Activated T-helper 17 cell treated with anti-CD3 and anti-CD28 coated beads, Interleukin-2, amount 50 U/mL, for 72 hours (primary cell): ENCODE results near the gene BICRAL. TPM values are rescaled to one million over a fixed set of nuclear protein-coding genes. Genes with fewer than 3 reads are reported as not detected.
"Not testable (repeated sequence)": the region's sequence is repeated elsewhere in the genome, so short reads cannot be mapped to it uniquely, and the experiment has no call there.

ENCODE experiments used
- ATAC-seq: fragments of 150-1000 bp; cut with Tn5 transposase; replicated peaks from 2 replicates; pipeline ENCODE4 v1.10.0; 2021; ENCODE audit warnings: mild to moderate bottlenecking, moderate library complexity
- H3K27ac Mint-ChIP-seq: one replicate; pipeline ENCODE4 v1.8.0; 2022; ENCODE audit warnings: mixed read lengths
- H3K27me3 Mint-ChIP-seq: one replicate; pipeline ENCODE4 v1.8.0; 2022; ENCODE audit warnings: mixed read lengths
- H3K36me3 Mint-ChIP-seq: one replicate; pipeline ENCODE4 v1.8.0; 2022; ENCODE audit warnings: low read depth, mild to moderate bottlenecking, mixed read lengths
- H3K4me1 Mint-ChIP-seq: one replicate; pipeline ENCODE4 v1.8.0; 2022; ENCODE audit warnings: mixed read lengths
- H3K4me3 Mint-ChIP-seq: one replicate; pipeline ENCODE4 v1.8.0; 2022; ENCODE audit warnings: mild to moderate bottlenecking, mixed read lengths
- H3K9me3 Mint-ChIP-seq: one replicate; pipeline ENCODE4 v1.8.0; 2022; ENCODE audit warnings: mixed read lengths
- total RNA-seq, 2 donors: library from RNA; stranded (reverse); gene quantifications; one replicate each; pipeline ENCODE4 v1.2.3, GENCODE V29; 2022

BICRAL gene
- total RNA-seq, 2 donors from 2014 or later: 16.7 to 19.3 TPM

DNA sequence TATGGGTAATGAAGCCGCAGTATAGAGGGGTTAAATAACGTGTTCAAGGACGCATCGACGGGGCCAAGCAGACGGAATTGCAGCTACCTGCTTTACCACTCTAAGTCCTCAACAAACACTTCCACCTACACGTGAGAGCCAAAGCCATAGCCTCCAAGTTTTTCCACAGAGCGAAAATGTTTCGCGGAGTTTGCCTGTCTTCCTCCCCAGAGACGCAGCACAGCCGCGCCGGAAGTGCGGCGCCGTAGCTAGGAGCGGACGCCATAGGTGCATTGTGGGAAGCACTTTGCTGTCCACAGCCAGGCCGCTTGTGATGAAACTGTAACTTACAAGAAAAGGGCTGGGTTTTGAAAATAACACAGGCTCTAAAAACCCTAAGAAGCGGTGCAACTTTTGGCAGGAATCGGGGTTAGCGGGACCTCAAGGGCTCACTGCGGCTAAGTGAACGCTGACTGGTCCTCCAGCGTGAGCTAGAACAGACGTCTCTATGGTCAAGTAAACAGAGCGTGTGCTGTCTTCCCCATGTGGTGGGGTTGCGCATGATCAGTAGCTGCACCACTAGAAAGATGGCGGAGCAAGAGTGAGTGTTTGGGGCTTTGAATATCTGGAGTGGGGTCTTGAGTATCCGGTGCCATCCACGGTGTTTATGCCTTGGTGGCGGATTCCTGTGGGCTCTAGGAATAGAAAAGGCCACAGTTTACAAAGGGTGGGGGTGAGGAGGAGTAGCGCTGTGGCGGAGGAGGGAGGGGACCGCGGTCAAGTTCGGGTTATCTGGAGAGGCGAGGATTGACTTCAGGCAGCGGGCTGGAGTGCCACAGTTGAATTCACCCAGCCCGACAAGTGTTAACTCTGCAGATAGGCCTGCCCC is 97.8 kb downstream of the BICRAL start, which contains the start of gene RPL7L1:
TSS of gene RPL7L1 (plus strand) at position 245 of the 868 bp plus-strand sequence. CDS start at position 540, 295 bp downstream.
- Mint-ChIP-seq H3K27ac (peak within 1 kb of the TSS; percentile 98), H3K4me1 (peaks cover 6% of the 10 kb centered on the region), H3K36me3 (peaks cover 51% of the 10 kb centered on the region), H3K27me3 (no peaks in the 10 kb centered on the region), H3K9me3 (no peaks in the 10 kb centered on the region), H3K4me3 (peak within 1 kb of the TSS; percentile 90)
- peak; percentile 96 for ATAC-seq

DNA sequence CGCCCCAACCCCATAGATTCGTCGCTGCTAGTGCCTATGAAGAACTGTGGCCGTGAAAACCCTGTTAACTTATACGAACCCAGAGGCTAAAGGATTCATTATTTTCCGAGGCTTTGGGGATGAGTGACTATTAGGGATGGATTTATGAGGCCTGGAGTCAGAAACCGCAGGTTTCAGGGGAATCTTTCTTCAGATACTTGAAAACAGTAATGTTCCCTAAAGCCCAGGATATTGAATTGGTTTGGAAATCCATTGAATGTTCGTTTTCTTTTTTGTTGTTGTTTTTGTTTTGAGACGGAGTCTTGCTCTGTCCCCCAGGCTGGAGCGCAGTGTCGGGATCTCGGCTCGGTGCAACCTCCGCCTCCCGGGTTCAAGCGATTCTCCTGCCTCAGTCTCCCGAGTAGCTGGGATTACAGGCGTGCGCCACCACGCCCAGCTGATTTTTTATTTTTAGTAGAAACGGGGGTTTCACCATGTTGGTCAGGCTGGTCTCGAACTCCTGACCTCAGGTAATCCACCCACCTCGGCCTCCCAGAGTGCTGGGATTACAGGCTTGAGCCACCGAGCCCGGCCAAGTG is 98.5 kb downstream of the BICRAL start:
- peak overlapping the region; percentile 98 for H3K27ac Mint-ChIP-seq
- not testable (repeated sequence) for H3K27me3 Mint-ChIP-seq, H3K4me1 Mint-ChIP-seq, H3K9me3 Mint-ChIP-seq, ATAC-seq
- H3K4me3 Mint-ChIP-seq: peak overlapping the region; percentile 90
- peaks cover 59% of the 10 kb centered on the region for H3K36me3 Mint-ChIP-seq

DNA sequence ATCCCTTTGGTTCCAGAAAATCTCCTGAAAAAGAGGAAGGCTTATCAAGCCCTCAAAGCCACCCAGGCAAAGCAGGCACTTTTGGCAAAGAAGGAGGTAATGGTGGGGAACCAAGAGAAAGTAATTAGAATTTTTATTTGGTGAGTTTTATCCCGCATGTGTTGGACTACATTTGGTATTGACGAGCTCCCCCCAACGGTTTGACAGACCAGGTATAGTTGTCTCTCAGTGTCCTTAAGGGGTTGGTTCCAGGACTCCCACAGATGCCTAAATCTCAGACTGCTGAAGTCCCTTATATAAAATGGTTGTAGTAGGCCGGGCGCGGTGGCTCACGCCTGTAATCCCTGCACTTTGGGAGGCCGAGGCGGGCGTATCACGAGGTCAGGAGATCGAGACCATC is 99.0 kb downstream of the BICRAL start:
- Mint-ChIP-seq H3K36me3 (peaks cover 64% of the 10 kb centered on the region), H3K4me3 (peak overlapping the region; percentile 90), H3K27ac (peak overlapping the region; percentile 98)
- not testable (repeated sequence) for H3K9me3 Mint-ChIP-seq, H3K4me1 Mint-ChIP-seq, ATAC-seq, H3K27me3 Mint-ChIP-seq

DNA sequence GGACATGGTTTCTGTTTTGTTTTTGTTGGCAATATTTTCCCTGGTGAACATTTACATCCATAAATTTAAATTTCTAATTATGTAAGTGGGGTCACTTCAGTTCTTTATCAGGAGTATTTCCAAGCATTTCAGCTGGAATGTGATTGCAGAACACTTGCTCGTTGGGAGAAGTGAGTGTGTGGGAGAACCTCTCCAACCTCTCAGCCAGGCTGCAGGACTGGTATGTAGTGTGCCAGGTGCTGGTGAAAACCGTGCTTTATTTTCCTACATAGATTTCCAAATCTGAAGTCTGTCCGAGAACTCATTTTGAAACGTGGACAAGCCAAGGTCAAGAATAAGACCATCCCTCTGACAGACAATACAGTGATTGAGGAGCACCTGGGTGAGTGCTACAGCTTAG is 103.8 kb downstream of the BICRAL start:
- H3K27ac Mint-ChIP-seq: no peak overlapping the region
- H3K36me3 Mint-ChIP-seq: peaks cover 91% of the 10 kb centered on the region
- no peaks in the 10 kb centered on the region for H3K27me3 Mint-ChIP-seq
- no peak overlapping the region for H3K4me3 Mint-ChIP-seq
- no peak for ATAC-seq
- peaks cover 6% of the 10 kb centered on the region for H3K4me1 Mint-ChIP-seq
- H3K9me3 Mint-ChIP-seq: no peaks in the 10 kb centered on the region

DNA sequence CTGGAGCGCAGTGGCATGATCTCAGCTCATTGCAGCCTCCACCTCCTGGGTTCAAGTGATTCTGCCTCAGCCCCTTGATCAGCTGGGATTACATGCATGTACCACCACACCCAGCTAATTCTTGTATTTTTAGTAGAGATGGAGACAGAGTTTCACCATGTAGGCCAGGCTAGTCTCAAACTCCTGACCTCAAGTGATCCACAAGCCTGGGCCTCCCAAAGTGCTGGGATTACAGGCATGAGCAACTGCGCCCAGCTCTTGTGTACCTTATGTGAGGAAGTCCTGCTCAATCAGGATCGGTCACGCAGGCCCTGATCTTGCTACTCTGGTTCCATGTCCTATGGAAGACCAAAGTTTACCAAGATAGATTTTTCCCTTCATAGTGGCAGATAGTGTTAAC is 106.3 kb downstream of the BICRAL start:
- not testable (repeated sequence) for H3K9me3 Mint-ChIP-seq, H3K4me1 Mint-ChIP-seq, H3K27ac Mint-ChIP-seq, H3K27me3 Mint-ChIP-seq, H3K4me3 Mint-ChIP-seq, ATAC-seq
- H3K36me3 Mint-ChIP-seq: peaks cover 72% of the 10 kb centered on the region

DNA sequence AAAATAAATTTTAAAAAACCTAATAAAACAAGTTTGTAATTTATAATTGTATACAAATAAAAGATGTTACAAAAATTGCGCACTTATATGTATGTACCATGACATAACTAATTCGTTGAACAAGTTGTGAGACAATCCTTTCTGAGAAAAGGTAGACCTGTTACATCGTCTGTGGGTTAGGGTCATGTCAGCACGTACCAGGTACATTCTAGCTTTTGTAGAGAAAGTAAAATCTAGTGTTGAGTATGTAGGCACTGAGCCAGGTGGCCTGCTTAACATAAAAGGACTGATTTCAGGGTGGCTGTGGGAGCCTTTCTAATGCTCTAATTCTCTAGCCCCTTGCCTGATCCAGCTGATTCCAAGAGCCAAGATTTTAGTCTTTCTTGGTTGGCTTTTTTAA is 108.0 kb downstream of the BICRAL start:
- H3K4me1 Mint-ChIP-seq: no peaks in the 10 kb centered on the region
- H3K27ac Mint-ChIP-seq: peak overlapping the region; percentile 88
- H3K9me3 Mint-ChIP-seq: no peaks in the 10 kb centered on the region
- H3K4me3 Mint-ChIP-seq: peak overlapping the region; percentile 92
- peaks cover 56% of the 10 kb centered on the region for H3K36me3 Mint-ChIP-seq
- peak; percentile 13 for ATAC-seq
- H3K27me3 Mint-ChIP-seq: no peaks in the 10 kb centered on the region

DNA sequence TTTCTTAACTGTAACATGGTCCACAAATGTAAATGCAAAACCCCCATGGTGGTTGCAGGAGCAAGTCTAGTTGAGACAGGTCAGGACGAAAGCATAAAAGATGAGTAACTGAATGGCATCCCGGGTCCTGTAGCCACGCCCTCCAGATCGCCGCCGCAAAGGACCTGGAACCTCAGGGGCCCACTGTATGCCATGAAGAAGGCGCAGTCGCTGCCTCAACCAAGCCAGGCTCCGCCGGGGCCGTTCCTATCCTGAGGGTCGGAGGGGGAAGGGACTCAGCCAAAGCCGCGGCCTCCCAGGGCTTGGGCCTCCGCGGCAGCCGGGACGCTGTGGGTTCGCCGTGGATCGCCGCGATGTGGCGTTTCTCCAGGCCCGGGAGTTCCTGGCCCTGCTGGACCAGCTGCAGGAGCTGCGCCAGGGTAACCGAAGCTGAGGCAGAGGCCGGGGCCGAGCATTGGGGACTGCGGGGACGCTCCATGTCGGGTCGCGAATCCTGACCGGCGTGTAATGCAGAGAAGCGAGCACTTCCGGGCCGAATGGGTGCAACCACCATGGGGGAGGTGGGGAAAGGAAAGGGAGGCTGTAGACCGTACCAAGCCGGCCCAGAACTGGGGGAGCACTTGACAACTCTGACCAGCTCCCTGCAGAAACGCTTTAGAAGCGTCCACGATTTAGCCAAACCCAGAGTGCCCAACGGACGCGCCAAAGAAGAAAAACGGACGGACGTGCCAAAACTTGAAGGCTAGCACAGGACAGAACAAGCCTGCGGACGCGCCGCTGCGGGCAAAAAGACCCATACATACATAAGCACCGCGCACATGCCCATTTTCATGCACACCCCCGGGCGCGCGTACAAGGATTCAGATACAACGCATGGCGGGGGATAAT is 108.7 kb downstream of the BICRAL start:
- peak; percentile 95 for ATAC-seq
- peak overlapping the region; percentile 88 for H3K27ac Mint-ChIP-seq
- no peaks in the 10 kb centered on the region for H3K9me3 Mint-ChIP-seq
- peaks cover 48% of the 10 kb centered on the region for H3K36me3 Mint-ChIP-seq
- H3K27me3 Mint-ChIP-seq: no peaks in the 10 kb centered on the region
- peak overlapping the region; percentile 92 for H3K4me3 Mint-ChIP-seq
- no peaks in the 10 kb centered on the region for H3K4me1 Mint-ChIP-seq

DNA sequence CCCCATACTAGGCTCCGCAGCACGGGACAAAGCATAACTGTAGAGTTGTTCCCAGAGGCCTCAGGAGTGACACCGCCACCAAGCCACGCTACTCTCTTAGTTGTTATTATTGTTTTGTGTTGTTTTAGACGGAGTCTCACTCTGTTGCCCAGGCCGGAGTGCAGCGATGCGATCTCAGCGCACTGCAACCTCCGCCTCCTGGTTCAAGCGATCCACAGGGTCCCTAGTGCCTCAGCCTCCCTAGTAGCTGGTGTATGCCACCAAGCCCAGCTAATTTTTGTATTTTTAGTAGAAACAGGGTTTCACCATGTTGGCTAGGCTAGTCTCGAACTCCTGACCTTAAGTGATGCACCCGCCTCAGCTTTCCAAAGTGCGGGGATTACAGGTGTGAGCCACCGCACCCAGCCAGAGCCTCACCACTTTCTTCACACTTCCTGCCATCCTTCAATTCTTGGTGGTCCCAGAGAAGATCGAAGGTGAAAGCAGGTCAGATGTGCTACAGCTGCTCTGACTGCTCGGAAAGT is 109.4 kb downstream of the BICRAL start:
- Mint-ChIP-seq H3K4me1 (no peaks in the 10 kb centered on the region), H3K27ac (peak overlapping the region; percentile 88), H3K9me3 (no peaks in the 10 kb centered on the region), H3K4me3 (peak overlapping the region; percentile 92), H3K36me3 (peaks cover 41% of the 10 kb centered on the region), H3K27me3 (no peaks in the 10 kb centered on the region)
- no peak for ATAC-seq

DNA sequence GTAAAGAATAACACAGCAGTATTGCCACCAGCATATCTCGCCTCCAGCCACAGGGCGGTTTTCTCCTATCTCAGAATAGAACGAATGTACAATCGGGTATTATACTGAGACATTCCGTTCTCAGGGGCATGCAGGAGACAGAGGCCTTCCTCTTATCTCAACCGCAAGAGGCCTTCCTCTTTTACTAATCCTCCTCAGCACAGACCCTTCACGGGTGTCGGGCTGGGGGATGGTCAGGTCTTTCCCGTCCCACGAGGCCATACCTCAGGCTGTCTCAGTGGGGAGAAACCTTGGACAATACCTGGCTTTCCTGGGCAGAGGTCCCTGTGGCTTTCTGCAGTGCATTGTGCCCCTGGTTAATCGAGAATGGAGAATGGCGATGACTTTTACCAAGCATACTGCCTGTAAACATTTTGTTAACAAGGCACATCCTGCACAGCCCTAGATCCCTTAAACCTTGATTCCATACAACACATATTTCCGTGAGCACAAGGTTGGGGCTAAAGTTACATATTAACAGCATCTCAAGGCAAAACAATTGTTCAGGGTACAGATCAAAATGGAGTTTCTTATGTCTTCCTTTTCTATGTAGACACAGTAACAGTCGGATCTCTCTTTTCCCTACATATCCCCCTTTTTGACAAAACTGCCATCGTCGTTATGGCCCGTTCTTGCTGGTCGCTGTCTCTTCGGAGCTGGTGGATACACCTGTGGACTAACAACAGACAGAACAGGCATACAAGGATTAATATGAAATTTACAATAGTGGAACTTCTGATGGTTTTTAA is 112.4 kb downstream of the BICRAL start:
- not testable (repeated sequence) for H3K4me1 Mint-ChIP-seq, H3K9me3 Mint-ChIP-seq, H3K27ac Mint-ChIP-seq, H3K27me3 Mint-ChIP-seq, H3K4me3 Mint-ChIP-seq, ATAC-seq
- peaks cover 15% of the 10 kb centered on the region for H3K36me3 Mint-ChIP-seq

DNA sequence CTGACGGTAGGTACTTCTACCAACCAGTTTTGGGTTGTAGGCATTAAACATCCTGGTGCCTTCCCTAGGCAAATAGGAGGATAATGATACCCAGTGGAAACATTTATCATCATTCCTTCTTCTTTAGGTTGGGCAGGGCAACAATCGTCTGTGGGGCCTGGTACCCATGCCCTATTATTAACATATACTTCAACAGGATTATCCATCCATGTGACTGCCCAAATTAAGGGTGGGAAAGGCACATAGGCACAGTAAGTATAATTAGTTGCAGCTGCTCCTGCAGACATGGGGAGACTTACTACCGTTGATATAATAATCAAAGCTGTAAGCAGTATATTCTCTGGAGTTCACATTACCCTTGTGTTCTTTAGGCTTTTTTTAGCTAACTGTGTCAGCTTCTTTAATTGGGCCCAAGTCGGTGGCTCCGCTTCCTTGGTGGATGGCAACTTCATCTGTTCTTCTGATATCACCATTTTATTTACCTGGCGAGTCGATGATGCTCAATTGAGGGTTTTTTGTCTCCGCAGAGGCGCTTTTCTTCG is 114.4 kb downstream of the BICRAL start:
- Mint-ChIP-seq H3K36me3 (no peaks in the 10 kb centered on the region), H3K9me3 (no peaks in the 10 kb centered on the region), H3K27ac (no peak overlapping the region), H3K4me1 (peaks cover 1% of the 10 kb centered on the region), H3K27me3 (no peaks in the 10 kb centered on the region), H3K4me3 (no peak overlapping the region)
- ATAC-seq: no peak

DNA sequence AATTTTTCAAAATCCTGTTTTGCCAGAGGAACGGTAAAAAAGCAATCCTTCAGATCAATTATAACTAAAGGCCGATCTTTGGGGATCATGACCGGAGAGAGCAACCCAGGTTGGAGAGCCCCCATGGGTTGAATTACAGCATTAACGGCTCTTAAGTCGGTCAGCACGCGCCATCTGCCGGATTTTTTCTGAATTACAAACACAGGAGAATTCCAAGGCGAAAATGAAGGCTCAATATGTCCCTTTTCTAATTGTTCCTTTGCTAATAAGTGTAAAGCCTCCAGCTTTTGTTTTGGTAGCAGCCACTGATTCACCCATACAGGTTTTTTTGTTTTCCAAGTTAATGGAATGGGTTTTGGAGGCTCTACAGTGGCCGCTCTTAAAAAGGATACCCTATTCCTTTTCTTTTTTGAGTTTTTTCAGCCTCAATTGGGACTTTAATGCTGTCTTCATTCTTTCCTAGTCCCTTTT is 117.1 kb downstream of the BICRAL start:
- no peaks in the 10 kb centered on the region for H3K27me3 Mint-ChIP-seq
- no peaks in the 10 kb centered on the region for H3K9me3 Mint-ChIP-seq
- H3K27ac Mint-ChIP-seq: no peak overlapping the region
- H3K4me1 Mint-ChIP-seq: peaks cover 5% of the 10 kb centered on the region
- H3K36me3 Mint-ChIP-seq: no peaks in the 10 kb centered on the region
- no peak for ATAC-seq
- no peak overlapping the region for H3K4me3 Mint-ChIP-seq

DNA sequence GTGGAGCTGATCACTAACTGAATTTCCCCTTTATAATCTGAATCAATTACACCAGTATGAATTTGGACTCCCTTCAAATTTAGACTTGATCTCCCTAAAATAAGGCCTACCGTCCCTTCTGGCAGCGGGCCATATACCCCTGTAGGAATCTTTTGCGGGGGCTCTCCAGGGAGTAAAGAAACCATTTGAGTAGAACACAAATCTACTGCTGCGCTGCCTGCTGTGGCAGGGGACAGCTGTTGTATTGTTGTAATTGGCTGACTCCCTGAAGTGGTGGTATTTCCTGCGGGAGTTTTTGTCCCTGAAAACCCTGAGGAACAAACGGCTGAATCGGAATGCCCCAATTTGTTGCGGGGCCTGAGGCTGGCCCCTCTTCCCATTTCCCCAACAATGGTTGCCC is 118.0 kb downstream of the BICRAL start:
- ATAC-seq: no peak

DNA sequence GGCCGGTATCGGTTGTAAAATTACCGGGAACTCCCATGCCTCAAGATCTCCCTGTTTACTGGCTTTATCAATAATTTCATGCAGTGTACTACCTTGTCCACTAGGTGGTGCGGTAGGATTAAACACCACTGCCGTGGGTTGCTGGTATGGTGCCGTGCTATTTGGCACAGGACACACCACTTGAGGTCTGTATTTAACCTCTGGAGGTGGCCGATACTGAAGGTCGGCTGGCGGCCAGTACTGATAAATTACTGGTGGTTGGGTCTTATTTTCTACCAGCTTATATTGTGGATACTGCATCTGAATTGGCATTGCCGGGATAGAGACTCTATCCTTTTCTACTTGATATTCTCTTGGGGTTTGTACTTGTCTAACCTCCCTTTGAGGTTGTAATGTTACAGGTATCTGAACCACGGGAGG is 119.7 kb downstream of the BICRAL start:
- H3K4me3 Mint-ChIP-seq: no peak overlapping the region

More for the DNA sequence above, 118.0 kb downstream of the BICRAL start:
- peaks cover 5% of the 10 kb centered on the region for H3K4me1 Mint-ChIP-seq
- H3K4me3 Mint-ChIP-seq: no peak overlapping the region
- no peaks in the 10 kb centered on the region for H3K36me3 Mint-ChIP-seq
- no peaks in the 10 kb centered on the region for H3K9me3 Mint-ChIP-seq
- no peaks in the 10 kb centered on the region for H3K27me3 Mint-ChIP-seq
- no peak overlapping the region for H3K27ac Mint-ChIP-seq

More for the DNA sequence above, 119.7 kb downstream of the BICRAL start:
- H3K9me3 Mint-ChIP-seq: no peaks in the 10 kb centered on the region
- H3K36me3 Mint-ChIP-seq: no peaks in the 10 kb centered on the region
- H3K27me3 Mint-ChIP-seq: no peaks in the 10 kb centered on the region
- H3K4me1 Mint-ChIP-seq: peaks cover 5% of the 10 kb centered on the region
- H3K27ac Mint-ChIP-seq: no peak overlapping the region
- ATAC-seq: peak; percentile 97
